HCT116 (cell line): ENCODE results near the gene XYLT2. TPM values are rescaled to one million over a fixed set of nuclear protein-coding genes. Genes with fewer than 3 reads are reported as not detected.

Experiments
- ATAC-seq: fragments of 200-7000 bp; cut with Tn5 transposase; 2 replicates; pipeline ENCODE4 v1.9.1; 2020; ENCODE audit warnings: mild to moderate bottlenecking, moderate library complexity
- BruUV-seq: library from RNA; stranded (reverse); fragments of 400-500 nt; replicated peaks from 2 replicates; lab custom pipeline; 2021; lab: Mats Ljungman, UMichigan
- CTCF ChIA-PET: fragments of 300-600 bp; sonication (Branson Sonifier 250); formaldehyde crosslinking; loops from one replicate; lab custom pipeline; 2021; ENCODE audit warnings: antibody characterized with exemption; lab: Charles Lee
- POLR2A ChIA-PET: fragments of 300-600, 350-600 bp; sonication (Branson Sonifier 250); formaldehyde crosslinking; loops from one replicate; lab custom pipeline; 2021; ENCODE audit warnings: antibody characterized with exemption; lab: Charles Lee
- RAD21 ChIA-PET, 2 experiments: fragments of 300-600 bp; sonication (Branson Sonifier 250); formaldehyde crosslinking; loops; one replicate each; lab custom pipeline; 2023; ENCODE audit warnings: low total read pairs in 2 of 2; ENCODE audit not compliant: uncharacterized antibody in 2 of 2, unreplicated experiment in 2 of 2, low non-redundant PET in 1 of 2; lab: Charles Lee
- DNase-seq: peaks from one replicate; pipeline ENCODE4 v3.0.0-alpha.2; 2010; ENCODE audit warnings: low read depth, low spot score
- H2AFZ ChIP-seq: fragments of 200-600 bp; shearing (Covaris generic), sonication (generic); 2 replicates; pipeline ENCODE4 v1.6.1; 2017; ENCODE audit warnings: low read depth, mixed run types, mixed read lengths, antibody characterized with exemption, low read length; ENCODE audit not compliant: poor library complexity, severe bottlenecking
- H3K27ac ChIP-seq: 2 replicates; pipeline ENCODE4 v1.5.1; 2012; ENCODE audit warnings: low read depth, low read length
- H3K27me3 ChIP-seq: fragments of 200-600 bp; sonication (generic); 2 replicates; pipeline ENCODE4 v1.6.1; 2016; ENCODE audit warnings: mixed run types, low read length, mixed read lengths; ENCODE audit not compliant: insufficient read depth
- H3K36me3 ChIP-seq, 2 experiments: fragments of 200-500 bp in 1 of 2; fragments of 200-600 bp in 1 of 2; sonication (Bioruptor generic) in 1 of 2; sonication (generic) in 1 of 2; 2 replicates each; pipeline versions ENCODE4 v1.5.1 to v1.6.1; 2014 to 2016; ENCODE audit warnings: low read length in 2 of 2, inconsistent platforms in 1 of 2, mixed read lengths in 1 of 2, mixed run types in 1 of 2; ENCODE audit not compliant: insufficient read depth in 2 of 2, control insufficient read depth in 1 of 2
- H3K4me1 ChIP-seq, 2 experiments: fragments of 200-600 bp in 1 of 2; sonication (generic) in 1 of 2; 2 replicates each; pipeline versions ENCODE4 v1.5.1 to v1.6.1; 2012 to 2017; ENCODE audit warnings: low read length in 2 of 2, inconsistent platforms in 1 of 2, mild to moderate bottlenecking in 1 of 2, mixed read lengths in 1 of 2, mixed run types in 1 of 2, moderate library complexity in 1 of 2; ENCODE audit not compliant: insufficient read depth in 2 of 2, control insufficient read depth in 1 of 2
- H3K4me2 ChIP-seq: fragments of 200-600 bp; sonication (generic); 2 replicates; pipeline ENCODE4 v1.6.1; 2017; ENCODE audit warnings: mixed run types, low read length, mixed read lengths
- H3K4me3 ChIP-seq, 2 experiments: fragments of 200-600 bp in 1 of 2; sonication (generic) in 1 of 2; replicated peaks in 1 of 2; 2 replicates each; pipeline ENCODE4 v1.5.1; 2011 to 2016; ENCODE audit warnings: low read length in 2 of 2, control low read depth in 1 of 2, low read depth in 1 of 2, mild to moderate bottlenecking in 1 of 2, mixed read lengths in 1 of 2, mixed run types in 1 of 2
- H3K79me2 ChIP-seq: fragments of 200-600 bp; sonication (generic); 2 replicates; pipeline ENCODE4 v1.6.1; 2017; ENCODE audit warnings: mild to moderate bottlenecking, mixed run types, low read length, moderate library complexity, mixed read lengths; ENCODE audit not compliant: insufficient read depth
- H3K9ac ChIP-seq: fragments of 200-600 bp; sonication (generic); 2 replicates; pipeline ENCODE4 v1.6.1; 2016; ENCODE audit warnings: low read length, mixed read lengths
- H3K9me2 ChIP-seq: fragments of 200-600 bp; sonication (generic), shearing (Covaris generic); 2 replicates; pipeline ENCODE4 v1.6.1; 2017; ENCODE audit warnings: mixed run types, mild to moderate bottlenecking, moderate library complexity; ENCODE audit not compliant: insufficient read depth
- H3K9me3 ChIP-seq, 2 experiments: fragments of 200-500 bp in 1 of 2; fragments of 200-600 bp in 1 of 2; sonication (Bioruptor generic) in 1 of 2; sonication (generic) in 1 of 2; 2 replicates each; pipeline ENCODE4 v1.6.1; 2014 to 2017; ENCODE audit warnings: low read length in 2 of 2, mixed read lengths in 2 of 2, inconsistent platforms in 1 of 2, low read depth in 1 of 2, mild to moderate bottlenecking in 1 of 2, mixed run types in 1 of 2, moderate library complexity in 1 of 2; ENCODE audit not compliant: control insufficient read depth in 1 of 2, insufficient read depth in 1 of 2
- H4K20me1 ChIP-seq: fragments of 200-600 bp; sonication (generic), shearing (Covaris generic); 2 replicates; pipeline ENCODE4 v1.6.1; 2017; ENCODE audit warnings: mixed run types, mild to moderate bottlenecking, moderate library complexity; ENCODE audit not compliant: insufficient read depth
- CBX3 ChIP-seq: IDR thresholded peaks from 2 replicates; pipeline ENCODE4 v1.6.1; 2012; ENCODE audit warnings: low read depth
- EGR1 ChIP-seq: IDR thresholded peaks from 2 replicates; pipeline ENCODE4 v1.6.1; 2012; ENCODE audit warnings: low read depth
- ELF1 ChIP-seq: IDR thresholded peaks from 2 replicates; pipeline ENCODE4 v1.6.1; 2012; ENCODE audit warnings: low read depth, borderline replicate concordance
- RAD21 ChIP-seq: IDR thresholded peaks from 2 replicates; pipeline ENCODE4 v1.6.1; 2012; ENCODE audit warnings: low read depth, mild to moderate bottlenecking
- SIN3A ChIP-seq: IDR thresholded peaks from 2 replicates; pipeline ENCODE4 v1.6.1; 2012; ENCODE audit warnings: low read depth
- TCF7L2 ChIP-seq: IDR thresholded peaks from 2 replicates; pipeline ENCODE4 v1.7.0; 2011; ENCODE audit warnings: borderline replicate concordance, inconsistent platforms; ENCODE audit not compliant: insufficient read depth, insufficient read length; ENCODE audit errors: extremely low read depth
- intact Hi-C: fragments of 100-400 bp; cut with micrococcal nuclease; formaldehyde crosslinking; loops from 2 replicates; pipeline ENCODE4 v1.10.0; 2022
- total RNA-seq: library from RNA; stranded (reverse); gene quantifications from one replicate; pipeline ENCODE4 v1.2.1, GENCODE V29; 2021; ENCODE audit not compliant: unreplicated experiment

XYLT2 gene
- total RNA-seq, 1 experiment from 2014 or later: 37.5 TPM

DNA sequence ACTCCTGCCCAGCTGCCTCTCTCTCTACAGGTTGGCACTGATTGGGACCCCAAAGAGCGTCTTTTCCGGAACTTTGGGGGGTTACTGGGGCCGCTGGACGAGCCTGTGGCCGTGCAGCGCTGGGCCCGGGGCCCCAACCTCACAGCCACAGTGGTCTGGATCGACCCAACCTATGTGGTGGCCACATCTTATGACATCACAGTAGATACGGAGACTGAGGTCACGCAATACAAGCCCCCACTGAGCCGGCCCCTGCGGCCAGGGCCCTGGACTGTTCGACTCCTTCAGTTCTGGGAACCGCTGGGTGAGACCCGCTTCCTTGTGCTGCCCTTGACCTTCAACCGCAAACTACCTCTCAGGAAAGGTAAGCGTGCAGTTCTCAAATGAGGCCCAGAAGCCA, 12.3 kb downstream of the XYLT2 start:
- RAD21 ChIA-PET: no interaction called here
- POLR2A ChIA-PET: no interaction called here

GRCh38 chr17:50359005-50359699, 13.2 kb downstream of the XYLT2 start:
- Histone ChIP-seq H3K4me1 (peaks cover 3 to 8% of the 10 kb centered on the region in 2 experiments; a peak in 2 of 4 replicates), H3K4me2 (no peak overlapping the region), H4K20me1 (no peaks in the 10 kb centered on the region), H3K9me3 (no peaks in the 10 kb centered on the region), H3K79me2 (no peaks in the 10 kb centered on the region), H2AFZ (no peak overlapping the region), H3K9ac (no peak overlapping the region), H3K27ac (no peak overlapping the region), H3K4me3 (no peak overlapping the region), H3K36me3 (peaks cover 51 to 53% of the 10 kb centered on the region in 2 experiments; a peak in 3 of 4 replicates), H3K9me2 (no peaks in the 10 kb centered on the region), H3K27me3 (no peaks in the 10 kb centered on the region)
- ChIA-PET CTCF (no interaction called here), RAD21 (no interaction called here), POLR2A (no interaction called here)
- intact Hi-C loops: no loop called here
- BruUV-seq: no TSS peak
- TF ChIP-seq ELF1: no peak
- DNase-seq (no peak), ATAC-seq (no peak)

More for the DNA sequence above, 12.3 kb downstream of the XYLT2 start:
- Histone ChIP-seq H3K9me3 (no peaks in the 10 kb centered on the region), H3K9ac (no peak overlapping the region), H3K9me2 (no peaks in the 10 kb centered on the region), H3K79me2 (no peaks in the 10 kb centered on the region), H3K4me2 (no peak overlapping the region), H3K27ac (no peak overlapping the region), H3K27me3 (no peaks in the 10 kb centered on the region), H4K20me1 (no peaks in the 10 kb centered on the region), H2AFZ (no peak overlapping the region), H3K36me3 (peaks cover 51 to 59% of the 10 kb centered on the region in 2 experiments; a peak in 3 of 4 replicates), H3K4me3 (no peak overlapping the region), H3K4me1 (peaks cover 3 to 6% of the 10 kb centered on the region in 2 experiments; a peak in 2 of 4 replicates)
- TF ChIP-seq EGR1 (no peak), SIN3A (no peak), RAD21 (no peak), CBX3 (no peak), TCF7L2 (no peak)
- ATAC-seq (no peak), DNase-seq (no peak)
- CTCF ChIA-PET: no interaction called here
- intact Hi-C loops: no loop called here
- no TSS peak for BruUV-seq
